ENCODE data around the gene PFN4.

DNA sequence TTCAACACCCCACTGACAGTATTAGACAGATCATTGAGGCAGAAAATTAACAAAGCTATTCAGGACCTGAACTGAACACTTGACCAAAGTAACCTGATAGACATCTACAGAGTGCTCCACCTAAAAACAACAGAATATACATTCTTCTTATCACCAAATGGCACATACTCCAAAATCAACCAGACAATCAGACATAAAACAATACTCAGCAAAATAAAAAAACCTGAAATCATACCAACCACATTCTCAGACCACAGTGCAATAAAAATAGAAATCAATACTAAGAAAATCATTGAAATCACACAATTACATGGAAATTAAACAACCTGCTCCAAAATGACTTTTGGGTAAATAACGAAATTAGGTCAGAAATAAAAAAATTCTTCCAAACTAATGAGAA lies 15.8 kb downstream of the PFN4 start:
- TF ChIP-seq POLR2A (IDR thresholded peaks at IDR 0.05; ENCODE audit: borderline replicate concordance, extremely low read depth, insufficient read depth, insufficient read length) = no peak
- TF ChIP-seq, protein P1, sequence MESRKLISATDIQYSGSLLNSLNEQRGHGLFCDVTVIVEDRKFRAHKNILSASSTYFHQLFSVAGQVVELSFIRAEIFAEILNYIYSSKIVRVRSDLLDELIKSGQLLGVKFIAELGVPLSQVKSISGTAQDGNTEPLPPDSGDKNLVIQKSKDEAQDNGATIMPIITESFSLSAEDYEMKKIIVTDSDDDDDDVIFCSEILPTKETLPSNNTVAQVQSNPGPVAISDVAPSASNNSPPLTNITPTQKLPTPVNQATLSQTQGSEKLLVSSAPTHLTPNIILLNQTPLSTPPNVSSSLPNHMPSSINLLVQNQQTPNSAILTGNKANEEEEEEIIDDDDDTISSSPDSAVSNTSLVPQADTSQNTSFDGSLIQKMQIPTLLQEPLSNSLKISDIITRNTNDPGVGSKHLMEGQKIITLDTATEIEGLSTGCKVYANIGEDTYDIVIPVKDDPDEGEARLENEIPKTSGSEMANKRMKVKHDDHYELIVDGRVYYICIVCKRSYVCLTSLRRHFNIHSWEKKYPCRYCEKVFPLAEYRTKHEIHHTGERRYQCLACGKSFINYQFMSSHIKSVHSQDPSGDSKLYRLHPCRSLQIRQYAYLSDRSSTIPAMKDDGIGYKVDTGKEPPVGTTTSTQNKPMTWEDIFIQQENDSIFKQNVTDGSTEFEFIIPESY (IDR thresholded peaks at IDR 0.05; ENCODE audit: extremely low read depth, insufficient replicate concordance, low read length) = no peak
- TF ChIP-seq, protein P2, sequence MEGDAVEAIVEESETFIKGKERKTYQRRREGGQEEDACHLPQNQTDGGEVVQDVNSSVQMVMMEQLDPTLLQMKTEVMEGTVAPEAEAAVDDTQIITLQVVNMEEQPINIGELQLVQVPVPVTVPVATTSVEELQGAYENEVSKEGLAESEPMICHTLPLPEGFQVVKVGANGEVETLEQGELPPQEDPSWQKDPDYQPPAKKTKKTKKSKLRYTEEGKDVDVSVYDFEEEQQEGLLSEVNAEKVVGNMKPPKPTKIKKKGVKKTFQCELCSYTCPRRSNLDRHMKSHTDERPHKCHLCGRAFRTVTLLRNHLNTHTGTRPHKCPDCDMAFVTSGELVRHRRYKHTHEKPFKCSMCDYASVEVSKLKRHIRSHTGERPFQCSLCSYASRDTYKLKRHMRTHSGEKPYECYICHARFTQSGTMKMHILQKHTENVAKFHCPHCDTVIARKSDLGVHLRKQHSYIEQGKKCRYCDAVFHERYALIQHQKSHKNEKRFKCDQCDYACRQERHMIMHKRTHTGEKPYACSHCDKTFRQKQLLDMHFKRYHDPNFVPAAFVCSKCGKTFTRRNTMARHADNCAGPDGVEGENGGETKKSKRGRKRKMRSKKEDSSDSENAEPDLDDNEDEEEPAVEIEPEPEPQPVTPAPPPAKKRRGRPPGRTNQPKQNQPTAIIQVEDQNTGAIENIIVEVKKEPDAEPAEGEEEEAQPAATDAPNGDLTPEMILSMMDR (IDR thresholded peaks at IDR 0.05 in 2 of 3, conservative IDR thresholded peaks at IDR 0.05 in 1 of 3; ENCODE audit: borderline replicate concordance in 1 of 3, insufficient read depth in 1 of 3, low read depth in 2 of 3, low read length in 2 of 3) = no peak
- TF ChIP-seq, protein P3, sequence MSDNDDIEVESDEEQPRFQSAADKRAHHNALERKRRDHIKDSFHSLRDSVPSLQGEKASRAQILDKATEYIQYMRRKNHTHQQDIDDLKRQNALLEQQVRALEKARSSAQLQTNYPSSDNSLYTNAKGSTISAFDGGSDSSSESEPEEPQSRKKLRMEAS (IDR thresholded peaks at IDR 0.05) = no peak
- TF ChIP-seq, protein P4, sequence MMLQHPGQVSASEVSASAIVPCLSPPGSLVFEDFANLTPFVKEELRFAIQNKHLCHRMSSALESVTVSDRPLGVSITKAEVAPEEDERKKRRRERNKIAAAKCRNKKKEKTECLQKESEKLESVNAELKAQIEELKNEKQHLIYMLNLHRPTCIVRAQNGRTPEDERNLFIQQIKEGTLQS (IDR thresholded peaks at IDR 0.05) = no peak

Measured in HCT116 (cell line).